LoVo (cell line): ENCODE data around the gene TMEM255B.

Source experiments
- DNase-seq: peaks from one replicate; pipeline ENCODE4 v3.0.0-alpha.2; 2016; ENCODE audit warnings: low spot score

The TMEM255B gene

GRCh38 chr13:113862191-113862930 lies 103.3 kb downstream of the TMEM255B start:
- no peak for DNase-seq

GRCh38 chr13:113862931-113863523 lies 104.0 kb downstream of the TMEM255B start:
- DNase-seq: no peak

- peak; percentile 43 for DNase-seq
Observed at GRCh38 chr13:113863524-113864272, 104.7 kb downstream of the TMEM255B start, which contains the start of gene GAS6. GAS6 (minus strand) TSS chr13:113864076; CDS start chr13:113863920, 156 bp downstream.

GRCh38 chr13:113864273-113864890 lies 105.4 kb downstream of the TMEM255B start:
- DNase-seq: no peak

- DNase-seq: no peak
Observed at GRCh38 chr13:113865427-113865826, 106.4 kb downstream of the TMEM255B start.
